ENCODE data around the gene ANKMY1. TPM values are rescaled to one million over a fixed set of nuclear protein-coding genes. Genes with fewer than 3 reads are reported as not detected.

The ANKMY1 gene, protein sequence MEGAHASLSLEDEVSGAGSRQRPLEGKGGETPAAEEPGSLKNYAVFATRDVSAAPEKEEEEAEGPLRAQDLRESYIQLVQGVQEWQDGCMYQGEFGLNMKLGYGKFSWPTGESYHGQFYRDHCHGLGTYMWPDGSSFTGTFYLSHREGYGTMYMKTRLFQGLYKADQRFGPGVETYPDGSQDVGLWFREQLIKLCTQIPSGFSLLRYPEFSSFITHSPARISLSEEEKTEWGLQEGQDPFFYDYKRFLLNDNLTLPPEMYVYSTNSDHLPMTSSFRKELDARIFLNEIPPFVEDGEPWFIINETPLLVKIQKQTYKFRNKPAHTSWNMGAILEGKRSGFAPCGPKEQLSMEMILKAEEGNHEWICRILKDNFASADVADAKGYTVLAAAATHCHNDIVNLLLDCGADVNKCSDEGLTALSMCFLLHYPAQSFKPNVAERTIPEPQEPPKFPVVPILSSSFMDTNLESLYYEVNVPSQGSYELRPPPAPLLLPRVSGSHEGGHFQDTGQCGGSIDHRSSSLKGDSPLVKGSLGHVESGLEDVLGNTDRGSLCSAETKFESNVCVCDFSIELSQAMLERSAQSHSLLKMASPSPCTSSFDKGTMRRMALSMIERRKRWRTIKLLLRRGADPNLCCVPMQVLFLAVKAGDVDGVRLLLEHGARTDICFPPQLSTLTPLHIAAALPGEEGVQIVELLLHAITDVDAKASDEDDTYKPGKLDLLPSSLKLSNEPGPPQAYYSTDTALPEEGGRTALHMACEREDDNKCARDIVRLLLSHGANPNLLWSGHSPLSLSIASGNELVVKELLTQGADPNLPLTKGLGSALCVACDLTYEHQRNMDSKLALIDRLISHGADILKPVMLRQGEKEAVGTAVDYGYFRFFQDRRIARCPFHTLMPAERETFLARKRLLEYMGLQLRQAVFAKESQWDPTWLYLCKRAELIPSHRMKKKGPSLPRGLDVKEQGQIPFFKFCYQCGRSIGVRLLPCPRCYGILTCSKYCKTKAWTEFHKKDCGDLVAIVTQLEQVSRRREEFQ
- 5.8 TPM for polyA plus RNA-seq (2013, experiment 1 of 2; ENCODE audit: insufficient read length)
- polyA plus RNA-seq (2013, experiment 2 of 2; ENCODE audit: insufficient read length) = 4.8 TPM

DNA sequence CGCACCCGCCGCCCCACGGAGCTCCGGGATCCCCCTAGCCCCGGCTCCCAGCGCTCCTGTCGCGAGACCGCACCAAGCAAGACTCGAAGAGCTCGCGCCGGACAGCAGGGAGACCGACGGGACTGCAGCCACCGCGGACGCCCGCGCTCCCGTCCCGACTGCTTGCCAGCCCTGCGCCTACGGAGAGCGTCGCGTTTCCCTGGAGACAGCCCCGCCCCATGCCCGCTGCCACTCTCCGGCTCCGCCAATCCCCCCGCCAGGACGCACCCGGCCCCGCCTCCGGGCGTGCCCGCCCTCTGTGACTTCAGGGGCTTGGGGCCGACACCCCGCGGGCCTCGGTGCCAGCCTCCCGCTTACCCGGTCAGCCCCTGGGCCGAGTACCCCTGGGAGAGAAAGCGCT is at the start of gene ANKMY1:
Gene ANKMY1 (minus strand): TSS at position 181 of the 400 bp plus-strand sequence. CDS start 653 bp downstream, outside the sequence.
- peak; percentile 77 for DNase-seq

DNA sequence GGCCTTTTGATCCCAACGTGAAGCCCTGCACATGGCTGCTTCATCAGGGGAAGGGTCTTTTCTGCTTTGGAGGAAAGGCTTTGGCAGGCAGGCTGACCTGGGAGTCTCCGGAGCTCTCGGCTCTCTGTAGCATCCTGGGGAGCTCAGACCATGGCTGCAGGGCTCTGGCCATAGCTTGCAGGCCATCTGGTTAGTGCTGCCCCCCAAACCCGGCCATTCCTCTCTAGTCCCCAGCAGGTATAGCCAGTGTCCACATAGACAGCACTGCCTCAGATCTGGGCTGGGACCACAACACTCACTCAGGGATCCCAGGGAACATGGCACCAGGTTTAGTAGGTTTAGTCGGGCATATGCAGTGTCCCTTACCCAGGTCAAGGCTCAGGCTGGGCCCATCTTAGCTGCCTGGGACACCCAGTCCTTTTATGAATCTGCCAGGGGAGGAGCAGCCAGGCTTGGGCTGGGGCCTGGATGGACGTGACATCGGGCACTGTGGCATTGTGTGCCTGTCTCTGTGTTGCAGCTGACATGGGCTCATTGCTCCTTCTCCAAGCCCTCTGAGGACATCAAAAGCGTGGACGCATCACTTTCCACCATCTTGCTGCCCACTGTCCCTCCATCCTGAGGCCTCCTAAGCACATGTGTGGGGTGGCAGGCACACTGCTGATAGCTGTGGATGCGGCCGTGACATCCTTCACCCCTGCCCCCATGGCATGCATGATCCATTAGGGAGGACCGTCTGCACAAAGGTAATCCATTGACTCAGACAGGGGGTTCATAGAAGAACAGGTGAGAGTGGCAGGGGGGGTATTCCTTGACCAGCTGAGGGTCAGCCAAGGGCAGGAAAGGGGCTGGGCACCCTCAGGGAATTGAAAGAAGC is 48.3 kb upstream of the ANKMY1 start:
- DNase-seq = no peak

DNA sequence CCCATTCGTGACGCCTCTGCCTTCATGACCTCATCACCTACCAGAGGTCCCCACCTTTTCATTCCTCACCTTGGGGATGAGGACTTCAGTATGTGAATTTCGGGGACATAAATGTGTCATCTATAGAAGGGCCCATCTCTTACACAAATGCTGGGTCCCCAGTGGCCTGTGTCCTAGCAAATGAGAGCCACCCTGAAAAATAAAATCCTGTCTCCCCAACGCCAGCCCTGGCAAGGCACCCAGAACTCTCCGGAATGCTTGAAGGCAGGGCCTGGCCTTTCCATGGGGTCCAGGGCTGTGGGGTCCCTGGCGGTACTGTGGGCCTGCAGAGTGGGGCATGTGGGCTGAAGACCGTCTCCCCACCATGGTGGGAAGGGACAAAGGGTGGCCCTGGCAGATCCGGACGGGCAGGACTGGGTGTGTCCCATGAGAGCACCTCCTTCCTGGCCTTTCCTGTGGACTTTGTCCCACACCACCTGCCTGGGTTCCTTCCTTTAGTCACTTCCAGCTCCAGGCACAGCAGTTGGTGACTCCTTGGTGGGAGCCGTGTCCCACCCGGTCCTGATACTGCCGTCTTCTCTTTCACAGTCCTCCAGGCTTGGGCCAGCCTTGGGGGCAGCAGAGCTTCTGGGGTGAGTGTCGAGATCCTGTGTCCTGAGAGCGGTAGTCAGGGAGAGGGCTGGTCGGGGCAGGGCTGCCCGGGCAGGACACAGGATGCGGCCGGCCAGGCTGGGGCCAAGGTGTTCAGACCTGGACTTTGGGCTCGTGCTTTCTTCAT is 47.3 kb upstream of the ANKMY1 start:
- DNase-seq = no peak

DNA sequence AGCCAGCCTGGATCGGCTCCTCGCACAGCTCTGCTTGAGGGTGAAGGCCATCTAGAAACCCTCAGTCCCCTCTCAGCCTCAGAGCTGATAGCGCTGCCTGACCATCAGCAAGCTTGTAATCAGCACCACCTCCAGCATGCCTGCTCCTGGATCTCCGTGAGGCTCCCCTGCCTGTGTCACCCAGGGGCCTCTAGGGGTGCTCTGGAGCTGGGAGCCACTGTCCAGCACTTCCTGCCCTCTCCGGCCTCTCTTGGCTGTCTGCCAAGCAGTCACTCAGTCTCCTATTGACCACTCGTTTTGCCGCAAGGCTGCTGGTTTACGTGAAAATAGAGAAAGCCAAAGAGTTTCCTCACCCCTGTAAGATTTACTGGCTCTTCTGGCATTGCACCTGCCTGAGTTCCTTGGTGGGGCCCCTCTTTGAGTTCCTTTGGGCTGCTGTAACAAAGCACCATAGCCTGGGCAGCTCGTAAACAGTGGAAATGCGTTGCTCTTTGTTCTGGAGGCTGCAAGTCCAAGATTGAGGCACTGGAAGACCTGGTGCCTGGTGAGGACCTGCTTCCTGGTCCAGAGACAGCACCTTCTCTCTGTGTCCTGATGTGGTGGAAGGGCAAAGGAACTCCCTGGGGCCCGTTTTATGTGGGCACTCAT is 46.6 kb upstream of the ANKMY1 start:
- DNase-seq = no peak

DNA sequence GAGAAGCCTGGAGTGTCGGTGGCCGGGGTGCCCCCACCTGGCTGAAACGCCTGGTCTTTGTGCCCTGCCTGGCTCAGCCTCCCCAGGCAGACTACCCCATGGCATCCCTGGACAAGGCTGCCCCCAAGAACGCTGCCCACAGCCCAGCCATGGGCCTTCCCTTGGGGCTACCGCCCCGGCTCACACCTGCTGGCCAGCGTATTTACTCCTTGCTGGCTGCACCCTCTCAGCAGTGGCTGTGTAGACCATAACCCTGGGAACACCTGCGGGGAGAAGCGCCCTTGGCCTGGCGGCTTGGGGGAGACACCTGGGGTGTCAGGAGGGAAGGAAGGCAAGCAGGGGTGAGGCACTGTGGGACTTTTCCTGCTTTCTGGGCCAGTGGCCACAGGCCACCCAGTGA is 46.1 kb upstream of the ANKMY1 start:
- no peak for DNase-seq

DNA sequence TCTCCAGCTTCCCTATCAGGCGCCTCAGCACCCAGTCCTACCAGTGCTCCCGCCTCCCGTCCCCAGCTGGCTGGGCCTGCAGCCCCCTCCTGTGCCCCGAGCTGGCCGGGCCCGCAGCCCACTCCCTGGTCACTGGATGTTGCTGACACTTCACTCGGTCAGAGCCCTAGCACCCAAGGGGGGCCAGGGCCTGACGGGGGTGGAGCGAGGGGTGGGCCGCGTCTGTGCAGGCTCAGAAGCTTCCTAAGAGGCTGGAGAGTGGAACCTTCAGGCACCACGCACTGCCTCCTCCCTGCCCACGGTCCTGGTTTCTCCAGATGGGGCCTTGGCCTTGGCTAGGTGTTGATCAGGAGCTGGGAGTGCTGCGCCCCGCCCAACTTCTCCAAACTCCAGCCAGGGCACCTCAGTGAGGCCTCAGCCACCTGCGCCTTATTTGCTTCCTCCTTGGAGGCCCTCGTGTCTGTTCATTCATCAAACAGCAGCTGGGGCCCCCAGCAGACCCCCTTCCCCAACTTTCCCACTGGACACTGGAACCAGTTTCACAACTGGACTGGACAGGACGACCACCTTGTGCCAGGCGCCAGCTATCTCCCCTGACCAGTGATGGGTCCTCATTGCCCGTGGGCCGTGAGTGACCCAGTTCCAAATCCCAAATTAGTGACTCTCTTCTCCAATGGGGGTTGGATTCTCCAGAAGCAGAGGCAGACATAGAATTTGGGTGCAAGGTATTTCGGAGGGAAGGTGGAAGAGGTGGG is 45.5 kb upstream of the ANKMY1 start:
- DNase-seq = no peak

DNA sequence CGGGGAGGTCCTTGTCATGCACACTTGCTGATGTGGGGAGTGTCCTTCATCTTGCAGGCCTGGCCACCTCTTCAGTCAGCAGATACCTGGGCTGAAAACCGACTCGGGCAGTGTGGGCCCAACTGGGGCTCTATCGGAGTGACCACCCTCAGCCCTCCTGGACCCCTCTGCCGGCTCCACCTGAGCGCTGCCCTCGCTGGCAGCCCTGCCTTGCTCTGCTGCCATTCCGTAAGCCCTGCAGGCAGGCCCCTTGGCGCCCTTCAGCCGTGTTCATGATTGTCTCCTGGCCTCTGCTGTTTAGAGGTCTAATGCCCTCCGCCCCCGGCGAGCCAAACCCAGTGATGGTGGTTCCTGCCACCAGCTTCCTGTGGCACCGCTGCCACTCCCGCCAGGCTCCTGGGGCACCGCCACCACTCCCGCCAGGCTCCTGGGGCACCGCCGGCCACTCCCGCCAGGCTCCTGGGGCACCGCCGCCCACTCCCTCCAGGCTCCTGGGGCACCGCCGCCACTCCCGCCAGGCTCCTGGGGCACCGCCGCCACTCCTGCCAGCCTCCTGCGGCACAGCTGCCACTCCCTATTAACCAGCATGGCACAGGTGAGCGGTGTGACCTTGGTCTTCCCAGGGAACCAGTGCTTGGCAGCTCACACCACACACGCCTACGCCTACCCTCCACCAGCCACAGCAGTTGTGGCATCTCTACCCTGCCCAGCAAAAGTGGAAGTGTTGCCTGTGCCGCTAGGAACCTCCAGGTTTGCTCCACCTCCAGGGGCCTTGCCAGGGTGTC is 44.7 kb upstream of the ANKMY1 start:
- no peak for DNase-seq

DNA sequence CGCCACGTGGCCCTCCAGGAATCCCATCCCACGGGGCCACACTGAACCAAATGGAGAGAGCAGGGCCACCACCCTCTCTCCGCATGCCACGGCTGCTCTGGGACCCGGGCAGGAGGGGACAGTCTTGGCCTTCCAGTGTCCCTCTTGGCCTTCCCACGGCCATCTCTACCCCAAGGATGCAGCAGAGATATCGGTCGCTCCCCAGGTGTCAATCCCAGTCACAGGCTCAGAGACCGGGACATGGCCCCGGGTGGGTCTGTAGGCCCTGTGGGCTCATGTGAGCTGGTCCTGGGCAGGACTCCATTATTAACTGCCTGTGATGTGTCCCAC is 44.0 kb upstream of the ANKMY1 start:
- no peak for DNase-seq

DNA sequence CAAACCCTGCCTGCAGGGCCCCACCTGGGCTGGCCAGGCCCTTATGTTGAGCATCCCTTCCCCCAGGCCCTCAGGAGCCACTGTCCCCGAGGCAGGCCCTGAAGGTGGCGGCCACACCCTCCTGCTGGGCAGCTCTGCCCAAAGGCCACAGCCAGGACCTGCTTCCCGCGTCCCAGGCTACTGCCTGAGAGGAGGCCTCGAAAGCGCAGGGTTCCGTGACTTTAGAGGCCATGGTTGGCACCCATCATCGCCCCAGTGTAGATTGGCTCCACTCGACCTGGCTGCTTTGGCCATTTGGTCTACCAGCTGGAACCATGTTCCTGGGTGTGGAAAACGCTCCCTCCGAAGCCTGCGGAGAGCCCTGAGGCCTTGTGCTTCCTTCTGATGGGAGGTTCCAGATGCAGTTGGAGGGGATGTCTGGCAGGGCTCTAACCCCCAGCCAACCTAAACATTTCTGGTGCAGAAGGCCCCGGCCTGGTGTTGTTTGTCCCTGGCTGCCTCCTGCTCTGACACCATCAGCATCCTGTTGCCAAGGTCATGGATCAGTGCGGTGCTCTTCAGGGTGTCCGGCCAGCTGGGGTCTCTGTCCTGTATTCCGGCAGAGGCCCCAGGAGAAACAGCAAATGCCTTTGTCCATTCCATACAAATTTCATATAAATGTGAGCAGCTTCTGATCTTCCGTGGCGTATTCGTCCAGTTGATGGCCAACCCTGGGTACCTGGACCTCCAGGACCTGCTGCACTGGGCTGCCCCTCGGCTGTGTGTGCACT is 43.5 kb upstream of the ANKMY1 start:
- no peak for DNase-seq

DNA sequence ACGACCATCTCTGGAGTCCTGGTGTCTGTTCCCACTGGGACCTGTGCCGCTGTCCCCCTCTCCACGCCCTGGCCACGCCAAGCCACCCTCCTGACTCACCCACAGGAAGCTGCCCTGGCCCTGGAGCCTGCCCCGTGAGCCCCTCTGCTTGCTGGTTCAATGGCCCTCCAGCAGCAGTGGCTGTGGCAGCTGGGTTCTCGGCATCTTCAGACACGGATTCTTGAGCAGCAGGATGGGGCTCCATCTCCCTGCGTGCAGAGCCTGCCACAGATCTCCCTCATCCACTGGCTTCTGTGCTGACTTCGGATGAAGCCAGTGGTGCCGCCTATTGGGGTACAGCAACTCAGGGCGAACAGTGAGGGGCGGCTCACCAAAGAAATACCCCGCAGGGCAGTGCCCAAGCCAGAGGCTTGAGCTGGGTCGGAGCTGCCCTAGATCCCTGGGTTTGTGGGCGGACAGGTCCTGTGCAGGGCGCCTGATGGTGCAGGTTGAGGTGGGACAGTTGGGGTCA is 42.7 kb upstream of the ANKMY1 start:
- no peak for DNase-seq

DNA sequence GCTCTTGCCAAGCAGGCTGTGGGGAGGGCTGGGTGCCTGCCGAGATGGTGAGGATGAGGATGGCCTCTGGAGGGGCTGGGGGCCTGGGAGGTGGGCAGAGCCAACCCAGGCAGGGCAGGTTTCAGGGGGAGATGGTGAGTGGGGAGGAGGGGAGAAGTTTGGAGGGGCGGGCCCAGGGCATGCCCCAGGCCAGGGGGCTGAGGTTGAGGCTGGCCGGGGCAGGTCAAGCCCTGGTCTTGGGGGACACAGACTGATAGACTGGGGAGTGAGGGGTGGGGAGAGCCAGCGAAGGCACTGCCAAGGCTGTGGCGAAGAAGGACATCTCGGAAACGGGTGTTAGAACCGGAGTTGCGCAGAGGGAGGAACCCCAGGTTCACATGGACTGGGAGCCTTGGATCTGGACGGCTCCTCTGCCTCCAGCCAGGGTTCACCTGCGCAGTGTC is 41.4 kb upstream of the ANKMY1 start:
- no peak for DNase-seq

DNA sequence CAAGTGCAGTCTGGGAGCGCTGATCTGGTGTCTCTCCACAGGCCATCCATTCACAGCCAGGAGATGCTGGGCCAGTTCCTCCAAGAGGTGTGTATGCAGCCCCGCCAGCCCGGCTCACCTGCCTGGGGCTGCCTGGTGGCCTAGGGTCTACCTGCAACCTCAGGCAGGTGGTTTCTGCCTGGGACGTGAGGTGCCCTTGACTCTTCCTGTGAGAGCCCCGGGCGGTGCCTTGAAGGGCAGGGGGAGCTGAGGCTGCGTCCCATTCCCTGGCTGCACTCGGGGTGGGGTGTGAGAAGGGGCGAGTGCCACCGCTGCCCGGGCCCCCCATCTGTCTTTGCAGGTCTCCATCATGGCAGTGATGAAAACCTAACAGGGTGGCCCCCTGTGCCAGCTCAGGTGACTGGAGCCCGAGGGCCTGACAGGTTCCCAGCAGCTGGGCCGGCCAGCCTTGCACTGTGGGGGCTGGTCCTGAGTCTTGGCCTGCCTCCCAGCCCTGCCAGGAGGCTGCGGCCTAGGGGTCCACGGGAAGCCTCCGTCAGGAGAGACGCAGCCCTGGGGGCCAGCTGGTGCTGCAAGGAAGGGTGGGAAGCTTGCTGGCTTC is 40.6 kb upstream of the ANKMY1 start:
- DNase-seq = no peak

DNA sequence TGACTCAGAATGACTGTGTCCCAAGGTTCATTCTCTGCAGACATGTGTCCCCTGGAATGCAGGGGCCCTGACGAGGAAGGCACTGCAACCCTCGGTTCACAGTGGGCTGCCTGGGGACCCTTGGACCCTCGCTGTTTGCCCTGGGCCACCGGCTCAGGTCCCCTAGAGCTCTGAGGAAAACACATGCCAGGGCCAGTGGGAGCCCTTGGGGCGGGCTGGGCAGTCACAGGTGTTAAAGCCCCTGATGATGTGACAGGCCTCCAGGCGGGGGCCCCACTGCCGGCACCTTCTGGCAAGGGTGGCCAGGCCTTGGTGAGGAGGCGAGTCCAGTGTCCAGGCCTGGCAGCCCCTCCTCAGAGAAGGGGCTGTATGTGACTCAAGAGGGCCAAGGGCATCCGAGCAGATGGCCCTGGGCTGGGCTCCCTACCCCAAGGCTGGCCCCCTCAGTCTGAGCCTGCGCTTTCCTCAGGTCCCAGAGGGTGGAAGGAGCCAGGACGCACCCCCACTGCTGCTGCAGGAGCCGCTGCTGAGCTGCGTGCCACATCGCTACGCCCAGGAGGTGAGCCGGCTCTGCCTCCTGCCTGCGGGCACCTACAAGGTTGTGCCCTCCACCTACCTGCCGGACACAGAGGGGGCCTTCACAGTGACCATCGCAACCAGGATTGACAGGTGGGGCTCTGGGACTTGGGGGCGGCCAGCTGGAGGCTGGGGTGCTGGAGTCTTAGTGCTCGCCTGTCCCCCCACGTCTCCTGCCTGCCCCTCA is 39.8 kb upstream of the ANKMY1 start:
- no peak for DNase-seq

DNA sequence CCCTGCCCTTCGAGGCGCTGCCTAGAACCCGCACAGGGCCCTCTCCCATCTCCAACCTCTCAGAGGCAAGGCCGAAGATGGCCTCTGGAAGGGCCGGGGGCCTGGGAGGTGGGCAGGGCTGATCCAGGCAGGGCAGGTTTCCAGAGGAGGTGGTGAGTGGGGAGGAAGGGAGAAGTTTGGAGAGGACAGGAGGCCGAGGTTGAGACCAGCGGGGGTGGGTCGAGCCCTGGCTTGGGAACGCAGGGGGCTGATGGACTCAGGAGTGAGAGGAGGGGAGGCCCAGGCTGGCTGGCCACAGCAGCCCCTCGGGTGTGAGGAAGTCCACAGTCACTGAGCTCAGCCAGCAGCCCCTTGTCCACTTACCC is 39.2 kb upstream of the ANKMY1 start:
- DNase-seq = no peak

DNA sequence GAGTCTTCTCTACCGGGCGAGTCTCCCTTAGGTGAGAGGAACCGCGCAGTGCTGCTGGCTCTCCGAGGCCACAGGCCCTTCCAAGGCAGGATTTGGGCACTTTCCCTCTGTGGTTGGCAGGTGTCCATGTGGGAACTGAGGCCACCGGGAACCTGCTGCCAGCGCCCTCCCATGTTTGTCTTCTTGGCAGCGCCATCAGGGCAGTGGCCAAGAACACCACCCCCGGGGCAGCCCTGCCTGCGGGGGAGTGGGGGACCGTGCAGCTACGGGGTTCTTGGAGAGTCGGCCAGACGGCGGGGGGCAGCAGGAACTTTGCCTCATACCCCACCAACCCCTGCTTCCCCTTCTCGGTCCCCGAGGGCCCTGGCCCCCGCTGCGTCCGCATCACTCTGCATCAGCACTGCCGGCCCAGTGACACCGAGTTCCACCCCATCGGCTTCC is 38.7 kb upstream of the ANKMY1 start:
- no peak for DNase-seq

DNA sequence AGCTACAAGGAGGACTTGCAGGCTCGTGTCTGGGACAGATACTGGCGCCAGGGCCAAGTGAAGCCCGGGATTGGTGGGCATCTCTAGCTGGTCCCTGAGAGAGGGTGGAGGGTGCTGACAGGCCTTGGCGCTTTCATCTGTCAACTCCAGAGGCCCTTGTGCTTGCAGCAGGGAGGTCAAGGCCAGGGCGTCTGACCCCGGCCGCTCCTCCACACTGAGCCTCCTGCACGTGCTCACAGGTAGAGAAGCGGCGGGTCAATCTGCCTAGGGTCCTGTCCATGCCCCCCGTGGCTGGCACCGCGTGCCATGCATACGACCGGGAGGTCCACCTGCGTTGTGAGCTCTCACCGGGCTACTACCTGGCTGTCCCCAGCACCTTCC is 38.3 kb upstream of the ANKMY1 start:
- no peak for DNase-seq
